ENCODE results near the gene FIS1.
"Not testable (repeated sequence)": the region's sequence is repeated elsewhere in the genome, so short reads cannot be mapped to it uniquely, and the experiment has no call there.

The FIS1 gene

DNA sequence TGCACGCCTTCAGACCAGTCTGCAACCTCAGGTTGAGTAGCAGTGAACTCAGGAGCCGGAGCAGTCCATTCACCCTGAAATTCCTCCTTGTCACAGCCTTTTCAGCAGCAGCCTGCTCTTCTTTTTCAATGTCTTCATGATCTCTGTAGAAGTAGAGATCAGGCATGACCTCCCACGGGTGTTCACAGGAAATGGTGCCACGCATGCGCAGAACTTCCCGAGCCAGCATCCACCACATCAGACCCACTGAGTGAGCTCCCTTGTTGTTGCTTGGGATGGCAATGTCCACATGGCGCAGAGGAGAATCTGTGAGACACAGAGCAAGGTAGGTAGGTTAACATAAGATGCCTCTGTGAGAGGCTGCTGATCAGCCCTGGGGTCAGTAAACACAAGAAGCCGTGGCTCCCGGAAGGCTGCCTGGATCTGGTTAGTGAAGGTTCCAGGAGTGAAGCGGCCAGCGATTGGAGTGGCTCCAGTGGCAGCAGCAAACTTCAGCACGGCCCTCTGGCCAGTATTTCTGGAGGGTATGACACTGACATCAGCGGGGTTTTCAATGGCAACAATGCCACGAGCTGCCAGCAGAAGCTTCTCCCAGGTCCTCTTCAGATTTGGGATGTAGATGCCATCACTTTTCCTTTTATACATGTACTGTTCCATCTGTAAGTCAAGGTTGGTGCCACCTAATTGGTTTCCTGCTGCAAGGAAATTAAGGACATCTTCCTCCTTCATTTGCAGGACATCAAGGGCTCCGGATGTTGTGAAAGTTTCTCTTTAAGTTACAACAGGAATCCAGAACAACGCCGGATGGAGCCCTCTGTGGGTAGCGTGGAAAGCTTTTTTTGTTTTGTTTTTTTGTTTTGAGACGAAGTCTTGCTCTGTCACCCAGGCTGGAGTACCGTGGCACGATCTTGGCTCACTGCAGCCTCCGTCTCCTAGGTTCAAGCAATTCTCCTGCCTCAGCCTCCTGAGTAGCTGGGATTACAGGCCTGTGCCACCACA is 40.8 kb downstream of the FIS1 start:
- not testable (repeated sequence) for DNase-seq (ENCODE audit: low spot score)

GRCh38 chr7:101202603-101202918 is 42.3 kb downstream of the FIS1 start:
- no peak for DNase-seq (ENCODE audit: low spot score)

- DNase-seq (ENCODE audit: low spot score): no peak
Measured at GRCh38 chr7:101201695-101202602, 42.9 kb downstream of the FIS1 start.

DNA sequence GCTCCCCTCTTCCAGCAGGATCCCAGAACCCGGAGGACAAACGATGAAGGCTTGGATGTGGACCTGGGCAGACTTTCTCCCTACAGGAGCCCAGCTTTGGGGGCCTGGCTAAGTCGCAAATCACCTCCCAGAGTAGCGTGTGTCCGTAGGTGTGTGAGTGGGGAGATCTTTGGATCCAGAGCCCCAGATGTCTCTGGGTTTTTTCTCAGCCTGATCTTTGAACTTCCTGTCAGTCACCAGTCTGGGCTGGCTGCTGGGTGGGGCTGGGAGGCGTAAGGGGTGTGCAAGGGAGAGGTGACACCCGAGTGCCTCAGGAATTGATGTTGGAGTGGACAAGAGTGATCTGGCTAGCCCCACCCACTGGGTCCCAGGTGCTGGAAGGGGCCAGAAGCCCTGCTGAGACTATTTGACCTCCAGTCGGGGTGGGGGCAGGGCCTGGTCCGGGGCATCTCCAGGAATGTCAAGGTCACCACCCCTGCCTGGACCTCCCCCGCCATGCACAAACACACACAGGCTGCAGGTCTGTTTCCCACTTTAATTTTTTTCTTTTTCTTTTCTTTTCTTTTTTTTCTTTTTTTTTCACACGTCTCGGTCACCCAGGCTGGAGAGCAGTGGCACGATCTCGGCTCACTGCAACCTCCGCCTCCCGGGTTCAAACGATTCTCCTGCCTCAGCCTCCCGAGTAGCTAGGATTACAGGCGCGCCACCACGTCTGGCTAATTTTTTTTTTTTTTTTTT is 43.9 kb downstream of the FIS1 start, which contains the start of gene MOGAT3:
Gene MOGAT3, minus strand, starts transcription at position 175 of the 738 bp plus-strand sequence. CDS start 182 bp downstream, outside the sequence.
- DNase-seq (ENCODE audit: low spot score): no peak

- no peak for DNase-seq (ENCODE audit: low spot score)
Measured at GRCh38 chr7:101200504-101200861, 44.4 kb downstream of the FIS1 start.

DNA sequence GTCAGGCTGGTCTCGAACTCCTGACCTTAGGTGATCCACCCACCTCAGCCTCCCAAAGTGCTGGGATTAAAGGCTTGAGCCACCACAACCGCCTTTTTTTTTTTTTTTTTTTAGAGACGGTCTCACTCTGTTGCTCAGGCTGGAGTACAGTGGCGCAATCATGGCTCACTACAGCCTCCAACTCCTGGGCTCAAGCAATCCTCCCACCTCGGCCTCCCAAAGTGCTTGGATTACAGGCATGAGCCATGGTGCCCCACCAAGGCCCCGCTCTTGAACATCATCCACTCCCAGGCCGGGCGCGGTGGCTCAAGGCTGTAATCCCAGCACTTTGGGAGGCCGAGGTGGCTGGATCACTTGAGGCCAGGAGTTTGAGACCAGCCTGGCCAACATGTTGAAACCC is 45.4 kb downstream of the FIS1 start:
- not testable (repeated sequence) for DNase-seq (ENCODE audit: low spot score)

GRCh38 chr7:101198476-101198875 is 46.4 kb downstream of the FIS1 start:
- no peak for DNase-seq (ENCODE audit: low spot score)

- no peak for DNase-seq (ENCODE audit: low spot score)
Measured at GRCh38 chr7:101197991-101198390, 46.9 kb downstream of the FIS1 start.

DNA sequence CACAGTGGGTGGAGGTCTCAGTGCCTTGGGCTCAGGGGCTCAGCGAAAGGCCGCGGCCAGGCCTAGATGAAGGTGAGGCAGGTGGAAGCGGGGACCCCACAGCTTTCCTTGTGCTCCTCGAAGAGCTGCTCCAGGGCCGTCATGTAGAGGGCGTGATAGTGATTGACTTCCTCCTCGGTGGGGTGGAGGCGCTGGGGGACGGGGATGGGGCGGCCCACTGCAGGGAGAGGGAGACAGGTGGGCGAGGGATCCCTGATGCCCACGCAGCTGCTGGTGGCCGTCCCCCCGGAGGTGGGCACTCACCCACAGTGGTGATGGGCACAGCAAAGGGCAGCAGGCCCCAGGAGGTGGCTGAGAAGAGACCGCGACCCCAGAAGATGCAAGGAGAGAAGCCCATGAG is 49.0 kb downstream of the FIS1 start:
- DNase-seq (ENCODE audit: low spot score): no peak
